CD4-positive, alpha-beta T cell treated with Interleukin-17A for 4 hours (primary cell): ENCODE data around the gene IL20RB.

Experiments
- DNase-seq: peaks from one replicate; pipeline ENCODE4 v3.0.0-alpha.2; 2020; ENCODE audit warnings: mixed read lengths

IL20RB gene

GRCh38 chr3:136957751-136958288 is at the start of gene IL20RB:
Gene IL20RB (plus strand): TSS chr3:136957983. CDS start chr3:136958114, 131 bp downstream.
- DNase-seq, result no peak

GRCh38 chr3:136908297-136908696 is 49.5 kb upstream of the IL20RB start:
- DNase-seq, result no peak

GRCh38 chr3:136909187-136909586 is 48.6 kb upstream of the IL20RB start:
- no peak for DNase-seq

- DNase-seq, result no peak
These were observed 47.1 kb upstream of the IL20RB start for GRCh38 chr3:136910697-136911096.

- no peak for DNase-seq
These were observed 44.6 kb upstream of the IL20RB start for GRCh38 chr3:136913168-136913567.

- no peak for DNase-seq
These were observed 43.0 kb upstream of the IL20RB start for GRCh38 chr3:136914739-136915138.

- no peak for DNase-seq
These were observed 41.6 kb upstream of the IL20RB start for GRCh38 chr3:136916223-136916622.

GRCh38 chr3:136919799-136920580 is 37.8 kb upstream of the IL20RB start:
- DNase-seq, result peak; percentile 23

GRCh38 chr3:136920904-136921611 is 36.7 kb upstream of the IL20RB start:
- no peak for DNase-seq

GRCh38 chr3:136925425-136926190 is 32.2 kb upstream of the IL20RB start:
- DNase-seq, result no peak

GRCh38 chr3:136928240-136928639 is 29.5 kb upstream of the IL20RB start:
- no peak for DNase-seq

- no peak for DNase-seq
These were observed 27.7 kb upstream of the IL20RB start for GRCh38 chr3:136929977-136930670.

- no peak for DNase-seq
These were observed 26.2 kb upstream of the IL20RB start for GRCh38 chr3:136931606-136932005.

GRCh38 chr3:136932523-136932922 is 25.3 kb upstream of the IL20RB start:
- no peak for DNase-seq

GRCh38 chr3:136932978-136933772 is 24.6 kb upstream of the IL20RB start:
- DNase-seq, result no peak

GRCh38 chr3:136937175-136937574 is 20.6 kb upstream of the IL20RB start:
- DNase-seq, result no peak

- no peak for DNase-seq
These were observed 19.9 kb upstream of the IL20RB start for GRCh38 chr3:136937851-136938250.

GRCh38 chr3:136938334-136938733 is 19.4 kb upstream of the IL20RB start:
- DNase-seq, result no peak

- no peak for DNase-seq
These were observed 18.3 kb upstream of the IL20RB start for GRCh38 chr3:136939489-136939888.

GRCh38 chr3:136942803-136943202 is 15.0 kb upstream of the IL20RB start:
- no peak for DNase-seq

GRCh38 chr3:136943436-136943835 is 14.3 kb upstream of the IL20RB start:
- no peak for DNase-seq

GRCh38 chr3:136946978-136947377 is 10.8 kb upstream of the IL20RB start:
- DNase-seq, result no peak
